ENCODE results near the gene SMARCB1.

Gene SMARCB1

GRCh38 chr22:23752750-23753149 lies 34.0 kb upstream of the SMARCB1 start:
- in situ Hi-C loops (cut with MboI; ENCODE audit: low sequenced_read_pairs, unreplicated experiment) = no loop called here
- TF ChIP-seq CTCF (IDR thresholded peaks at IDR 0.05; ENCODE audit: borderline replicate concordance, control extremely low read depth, extremely low read depth, insufficient read depth, missing control alignments) = no peak
- DNase-seq (ENCODE audit: low spot score) = peak; percentile 61

GRCh38 chr22:23753385-23753784 lies 33.4 kb upstream of the SMARCB1 start:
- no peak for DNase-seq (ENCODE audit: low spot score)
- in situ Hi-C loops (cut with MboI; ENCODE audit: low sequenced_read_pairs, unreplicated experiment) = no loop called here
- no peak for TF ChIP-seq CTCF (IDR thresholded peaks at IDR 0.05; ENCODE audit: borderline replicate concordance, control extremely low read depth, extremely low read depth, insufficient read depth, missing control alignments)

GRCh38 chr22:23754220-23754919 lies 32.4 kb upstream of the SMARCB1 start, which contains the start of gene VPREB3:
Gene VPREB3 (minus strand): TSS chr22:23754425. CDS start chr22:23754363, 62 bp downstream.
- no peak for TF ChIP-seq CTCF (IDR thresholded peaks at IDR 0.05; ENCODE audit: borderline replicate concordance, control extremely low read depth, extremely low read depth, insufficient read depth, missing control alignments)
- in situ Hi-C loops (cut with MboI; ENCODE audit: low sequenced_read_pairs, unreplicated experiment) = no loop called here
- no peak for DNase-seq (ENCODE audit: low spot score)

GRCh38 chr22:23754980-23755636 lies 31.7 kb upstream of the SMARCB1 start:
- in situ Hi-C loops (cut with MboI; ENCODE audit: low sequenced_read_pairs, unreplicated experiment) = no loop called here
- DNase-seq (ENCODE audit: low spot score) = no peak
- TF ChIP-seq CTCF (IDR thresholded peaks at IDR 0.05; ENCODE audit: borderline replicate concordance, control extremely low read depth, extremely low read depth, insufficient read depth, missing control alignments) = no peak

GRCh38 chr22:23755711-23756110 lies 31.1 kb upstream of the SMARCB1 start:
- in situ Hi-C loops (cut with MboI; ENCODE audit: low sequenced_read_pairs, unreplicated experiment) = no loop called here
- no peak for TF ChIP-seq CTCF (IDR thresholded peaks at IDR 0.05; ENCODE audit: borderline replicate concordance, control extremely low read depth, extremely low read depth, insufficient read depth, missing control alignments)
- no peak for DNase-seq (ENCODE audit: low spot score)

GRCh38 chr22:23756891-23757290 lies 29.9 kb upstream of the SMARCB1 start:
- in situ Hi-C loops (cut with MboI; ENCODE audit: low sequenced_read_pairs, unreplicated experiment) = no loop called here
- DNase-seq (ENCODE audit: low spot score) = no peak
- no peak for TF ChIP-seq CTCF (IDR thresholded peaks at IDR 0.05; ENCODE audit: borderline replicate concordance, control extremely low read depth, extremely low read depth, insufficient read depth, missing control alignments)
